Keratinocyte (primary cell): ENCODE measurements around the gene TEKT2. TPM values are rescaled to one million over a fixed set of nuclear protein-coding genes. Genes with fewer than 3 reads are reported as not detected.

ENCODE experiments used
- DNase-seq: peaks from one replicate; pipeline ENCODE4 v3.0.0-alpha.2; 2011; ENCODE audit warnings: low read depth, missing footprints, low spot score
- FAIRE-seq: peaks from 2 replicates; lab custom pipeline; 2011; peaks lifted over from hg19 to GRCh38; lab: Jason Lieb, UNC
- H2AFZ ChIP-seq: 2 replicates; pipeline ENCODE4 v1.6.0; 2012; ENCODE audit warnings: low read length, control low read depth, inconsistent platforms; ENCODE audit not compliant: control insufficient read depth
- H3K27ac ChIP-seq: 2 replicates; pipeline ENCODE4 v1.5.1; 2011; ENCODE audit warnings: low read length; ENCODE audit not compliant: control insufficient read depth, insufficient read depth
- H3K27me3 ChIP-seq: 3 replicates; pipeline ENCODE4 v1.6.0; 2011; ENCODE audit warnings: low read length; ENCODE audit not compliant: control insufficient read depth, insufficient read depth; ENCODE audit errors: extremely low read depth
- H3K36me3 ChIP-seq, 2 experiments: 2 replicates in 1 of 2; 3 replicates in 1 of 2; pipeline ENCODE4 v1.5.1; 2011; ENCODE audit warnings: low read length in 2 of 2, mild to moderate bottlenecking in 1 of 2; ENCODE audit not compliant: control insufficient read depth in 2 of 2, insufficient read depth in 2 of 2; ENCODE audit errors: extremely low read depth in 1 of 2
- H3K4me1 ChIP-seq: 3 replicates; pipeline ENCODE4 v1.5.1; 2011; ENCODE audit warnings: low read length; ENCODE audit not compliant: control insufficient read depth, insufficient read depth; ENCODE audit errors: extremely low read depth
- H3K4me2 ChIP-seq: 3 replicates; pipeline ENCODE4 v1.6.0; 2011; ENCODE audit warnings: low read depth, low read length; ENCODE audit not compliant: control insufficient read depth, insufficient read depth; ENCODE audit errors: extremely low read depth
- H3K4me3 ChIP-seq, 3 experiments: fragments of 200-600 bp in 1 of 3; sonication (generic) in 1 of 3; 2 replicates in 2 of 3; 3 replicates in 1 of 3; pipeline ENCODE4 v1.5.1; 2011 to 2016; ENCODE audit warnings: low read length in 3 of 3, mild to moderate bottlenecking in 3 of 3, control low read depth in 2 of 3, inconsistent platforms in 1 of 3, low read depth in 1 of 3, mixed read lengths in 1 of 3, mixed run types in 1 of 3, moderate library complexity in 1 of 3; ENCODE audit not compliant: control insufficient read depth in 2 of 3, insufficient read depth in 2 of 3; ENCODE audit errors: extremely low read depth in 1 of 3
- H3K79me2 ChIP-seq: 2 replicates; pipeline ENCODE4 v1.6.0; 2012; ENCODE audit warnings: low read length; ENCODE audit not compliant: control insufficient read depth, insufficient read depth
- H3K9ac ChIP-seq: 3 replicates; pipeline ENCODE4 v1.6.0; 2011; ENCODE audit warnings: low read length; ENCODE audit not compliant: control insufficient read depth, insufficient read depth; ENCODE audit errors: extremely low read depth
- H3K9me1 ChIP-seq: 3 replicates; pipeline ENCODE4 v1.6.0; 2011; ENCODE audit warnings: low read length; ENCODE audit not compliant: control insufficient read depth, insufficient read depth; ENCODE audit errors: extremely low read depth
- H3K9me3 ChIP-seq: 2 replicates; pipeline ENCODE4 v1.5.1; 2012; ENCODE audit warnings: low read depth, low read length; ENCODE audit not compliant: control insufficient read depth
- H4K20me1 ChIP-seq: 3 replicates; pipeline ENCODE4 v1.6.0; 2011; ENCODE audit warnings: low read length; ENCODE audit not compliant: control insufficient read depth, insufficient read depth; ENCODE audit errors: extremely low read depth
- CTCF ChIP-seq, 3 experiments: IDR thresholded peaks in 1 of 3; conservative IDR thresholded peaks in 1 of 3; optimal IDR thresholded peaks in 1 of 3; 2 replicates in 2 of 3; 3 replicates in 1 of 3; pipeline versions ENCODE3 to v1.5.1; 2011; ENCODE audit warnings: low read length in 3 of 3, mild to moderate bottlenecking in 3 of 3, moderate library complexity in 2 of 3, control low read depth in 1 of 3, inconsistent platforms in 1 of 3; ENCODE audit not compliant: insufficient read depth in 2 of 3; ENCODE audit errors: extremely low read depth in 1 of 3
- EZH2 ChIP-seq: IDR thresholded peaks from one replicate; pipeline ENCODE4 v1.6.1; 2012; ENCODE audit warnings: inconsistent platforms, mild to moderate bottlenecking, low read length, moderate library complexity
- dilution Hi-C: fragments of 300-500 bp; cut with MboI; formaldehyde crosslinking; loops from one replicate; pipeline ENCODE4 v1.7.0; 2020; ENCODE audit warnings: low sequenced_read_pairs; ENCODE audit not compliant: extremely low pct_ligation_motif_present
- polyA plus RNA-seq, 5 experiments: library from polyadenylated mRNA; depleted of rRNA in 3 of 5; stranded (reverse) in 3 of 5; stranded (forward) in 1 of 5; unstranded in 1 of 5; fragments of >200 nt; gene quantifications; 1 replicate in 1 of 5; 2 replicates in 3 of 5; 3 replicates in 1 of 5; pipeline versions ENCODE4 v1.2.1 to v1.2.3, GENCODE V29; 2011 to 2012; ENCODE audit warnings: missing spikeins in 2 of 5, low read depth in 1 of 5, low replicate concordance in 1 of 5

The TEKT2 gene
- polyA plus RNA-seq, 1 donor (not counting 4 experiments of a cell fraction or from before 2014, with no cell fraction given): 0.03 TPM

GRCh38 chr1:36081926-36082485 lies 1.9 kb upstream of the TEKT2 start:
- Histone ChIP-seq H4K20me1 (no peaks in the 10 kb centered on the region), H3K27ac (no peak overlapping the region), H3K9me1 (no peaks in the 10 kb centered on the region), H3K4me3 (no peak overlapping the region), H3K36me3 (no peaks in the 10 kb centered on the region), H2AFZ (no peak overlapping the region), H3K9ac (no peak overlapping the region), H3K4me2 (no peak overlapping the region), H3K9me3 (no peaks in the 10 kb centered on the region), H3K27me3 (no peaks in the 10 kb centered on the region), H3K4me1 (peaks cover 28% of the 10 kb centered on the region), H3K79me2 (no peaks in the 10 kb centered on the region)
- TF ChIP-seq EZH2 (no peak), CTCF (optimal IDR thresholded peaks at IDR 0.05 in 1 of 3, IDR thresholded peaks at IDR 0.05 in 1 of 3, conservative IDR thresholded peaks at IDR 0.05 in 1 of 3; ENCODE audit: extremely low read depth in 1 of 3, insufficient read depth in 2 of 3, low read length in 3 of 3) (peak; percentile 6 to 28 (median 11))
- DNase-seq: no peak
- dilution Hi-C loops: no loop called here
- no peak for FAIRE-seq

GRCh38 chr1:36083219-36083618 lies 675 bp upstream of the TEKT2 start:
- FAIRE-seq (no peak), DNase-seq (no peak)
- no peaks in the 10 kb centered on the region for H3K9me3 ChIP-seq
- no peak overlapping the region for H2AFZ ChIP-seq
- dilution Hi-C loops: no loop called here
- H3K9ac ChIP-seq: no peak overlapping the region
- H3K4me1 ChIP-seq: peaks cover 30% of the 10 kb centered on the region
- no peaks in the 10 kb centered on the region for H3K79me2 ChIP-seq
- H4K20me1 ChIP-seq: no peaks in the 10 kb centered on the region
- H3K4me3 ChIP-seq: no peak overlapping the region
- no peaks in the 10 kb centered on the region for H3K36me3 ChIP-seq
- H3K27ac ChIP-seq: no peak overlapping the region
- H3K9me1 ChIP-seq: no peaks in the 10 kb centered on the region
- no peak for TF ChIP-seq EZH2
- TF ChIP-seq CTCF (optimal IDR thresholded peaks at IDR 0.05 in 1 of 3, IDR thresholded peaks at IDR 0.05 in 1 of 3, conservative IDR thresholded peaks at IDR 0.05 in 1 of 3; ENCODE audit: extremely low read depth in 1 of 3, insufficient read depth in 2 of 3, low read length in 3 of 3): no peak
- no peaks in the 10 kb centered on the region for H3K27me3 ChIP-seq
- H3K4me2 ChIP-seq: no peak overlapping the region
